Left renal cortex interstitium (tissue), 4 donors: ENCODE data around the gene PRSS48. TPM values are rescaled to one million over a fixed set of nuclear protein-coding genes. Genes with fewer than 3 reads are reported as not detected.
"Not testable (repeated sequence)": the region's sequence is repeated elsewhere in the genome, so short reads cannot be mapped to it uniquely, and the experiment has no call there.

ENCODE experiments used
- DNase-seq, 4 donors: peaks; one replicate each; pipeline ENCODE4 v3.0.0-alpha.2; 2013; ENCODE audit warnings: low read depth in 4 of 4, low spot score in 2 of 4, missing footprints in 1 of 4
- polyA plus RNA-seq, 4 donors: library from polyadenylated mRNA; unstranded; fragments of 120-200 nt; gene quantifications; one replicate each; pipeline ENCODE4 v1.2.1, GENCODE V29; 2013; ENCODE audit not compliant: insufficient read length in 4 of 4

PRSS48 gene
- polyA plus RNA-seq, 4 donors = not detected

- DNase-seq = no peak
Measured at GRCh38 chr4:151259752-151260151, 17.2 kb upstream of the PRSS48 start.

- DNase-seq = no peak
Measured at GRCh38 chr4:151260526-151260925, 16.4 kb upstream of the PRSS48 start.

GRCh38 chr4:151263455-151263854 is 13.5 kb upstream of the PRSS48 start:
- no peak for DNase-seq

GRCh38 chr4:151266497-151266896 is 10.5 kb upstream of the PRSS48 start:
- DNase-seq = no peak

GRCh38 chr4:151267104-151267503 is 9.9 kb upstream of the PRSS48 start:
- DNase-seq = no peak

- no peak for DNase-seq
Measured at GRCh38 chr4:151267822-151268535, 9.0 kb upstream of the PRSS48 start.

- not testable (repeated sequence) for DNase-seq
Measured at GRCh38 chr4:151268905-151269304, 8.1 kb upstream of the PRSS48 start.

GRCh38 chr4:151284534-151285245 is 7.7 kb downstream of the PRSS48 start:
- DNase-seq = no peak

- DNase-seq = no peak
Measured at GRCh38 chr4:151287409-151287808, 10.4 kb downstream of the PRSS48 start.

GRCh38 chr4:151291485-151291884 is 14.5 kb downstream of the PRSS48 start:
- DNase-seq = no peak

GRCh38 chr4:151292038-151292437 is 15.1 kb downstream of the PRSS48 start:
- no peak for DNase-seq

GRCh38 chr4:151294833-151295496 is 18.0 kb downstream of the PRSS48 start:
- no peak for DNase-seq

GRCh38 chr4:151296227-151296626 is 19.3 kb downstream of the PRSS48 start:
- DNase-seq = no peak

- DNase-seq = no peak
Measured at GRCh38 chr4:151297170-151297569, 20.2 kb downstream of the PRSS48 start.

- no peak for DNase-seq
Measured at GRCh38 chr4:151302432-151302831, 25.5 kb downstream of the PRSS48 start.

GRCh38 chr4:151304226-151304625 is 27.3 kb downstream of the PRSS48 start:
- no peak for DNase-seq

- DNase-seq = no peak
Measured at GRCh38 chr4:151304755-151305154, 27.8 kb downstream of the PRSS48 start.

- no peak for DNase-seq
Measured at GRCh38 chr4:151310124-151310728, 33.3 kb downstream of the PRSS48 start.

GRCh38 chr4:151313306-151314009 is 36.5 kb downstream of the PRSS48 start:
- DNase-seq = no peak

GRCh38 chr4:151314010-151314355 is 37.0 kb downstream of the PRSS48 start:
- DNase-seq = no peak

GRCh38 chr4:151314479-151314878 is 37.5 kb downstream of the PRSS48 start:
- no peak for DNase-seq
